HG02973 (cell line): ENCODE data around the gene ASB5.

Experiments used
- ATAC-seq: cut with Tn5 transposase; IDR thresholded peaks from one replicate; pipeline ENCODE4 v1.9.1; 2021; ENCODE audit warnings: moderate library complexity; ENCODE audit not compliant: unreplicated experiment

ASB5 gene

DNA sequence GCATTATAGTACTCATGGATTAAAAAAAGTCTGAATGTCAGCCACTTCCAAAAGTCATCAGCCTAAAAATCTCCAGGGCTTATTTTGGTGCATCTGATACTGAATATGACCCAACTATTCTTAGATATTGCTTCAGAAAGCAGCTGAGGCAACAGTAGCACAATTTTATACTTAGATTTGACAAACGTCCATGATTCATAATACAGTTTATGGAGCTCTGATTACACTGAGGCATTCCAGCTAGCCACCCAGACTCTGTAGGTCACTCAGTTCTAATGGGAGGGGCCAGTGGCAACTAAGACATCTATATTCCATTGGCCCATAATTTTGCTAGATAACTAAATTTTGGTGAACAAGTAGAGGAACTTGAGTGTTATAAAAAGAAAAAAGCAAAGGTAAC, 84.0 kb downstream of the ASB5 start:
- ATAC-seq = no peak
